Stimulated activated CD8-positive, alpha-beta memory T cell treated with anti-CD3 and anti-CD28 coated beads, Interleukin-4, amount 100 ng/mL, for 48 hours (primary cell): ENCODE measurements around the gene RMC1.
"Not testable (repeated sequence)": the region's sequence is repeated elsewhere in the genome, so short reads cannot be mapped to it uniquely, and the experiment has no call there.

Source experiments
- DNase-seq: peaks from one replicate; pipeline ENCODE4 v3.0.0-alpha.2; 2020

Gene RMC1

GRCh38 chr18:23536204-23536603 lies 32.9 kb downstream of the RMC1 start:
- no peak for DNase-seq

GRCh38 chr18:23537274-23537673 lies 34.0 kb downstream of the RMC1 start:
- DNase-seq, result no peak

- DNase-seq, result no peak
Observed at GRCh38 chr18:23538001-23538400, 34.7 kb downstream of the RMC1 start.

- DNase-seq, result no peak
Observed at GRCh38 chr18:23538870-23539269, 35.6 kb downstream of the RMC1 start.

- no peak for DNase-seq
Observed at GRCh38 chr18:23539296-23539695, 36.0 kb downstream of the RMC1 start.

- DNase-seq, result no peak
Observed at GRCh38 chr18:23539911-23540525, 36.7 kb downstream of the RMC1 start.

- DNase-seq, result no peak
Observed at GRCh38 chr18:23540867-23541266, 37.6 kb downstream of the RMC1 start.

GRCh38 chr18:23541349-23542093 lies 38.2 kb downstream of the RMC1 start:
- DNase-seq, result no peak

- no peak for DNase-seq
Observed at GRCh38 chr18:23542461-23542860, 39.1 kb downstream of the RMC1 start.

GRCh38 chr18:23545247-23545789 lies 42.0 kb downstream of the RMC1 start:
- DNase-seq, result no peak

- DNase-seq, result no peak
Observed at GRCh38 chr18:23547306-23547705, 44.0 kb downstream of the RMC1 start.

- DNase-seq, result no peak
Observed at GRCh38 chr18:23547846-23548245, 44.5 kb downstream of the RMC1 start.

GRCh38 chr18:23548275-23548674 lies 45.0 kb downstream of the RMC1 start:
- no peak for DNase-seq

GRCh38 chr18:23548719-23549118 lies 45.4 kb downstream of the RMC1 start:
- no peak for DNase-seq

- DNase-seq, result no peak
Observed at GRCh38 chr18:23550898-23551297, 47.6 kb downstream of the RMC1 start.

GRCh38 chr18:23551978-23552377 lies 48.7 kb downstream of the RMC1 start:
- no peak for DNase-seq

- DNase-seq, result no peak
Observed at GRCh38 chr18:23552505-23552904, 49.2 kb downstream of the RMC1 start.

GRCh38 chr18:23553887-23554286 lies 50.6 kb downstream of the RMC1 start:
- no peak for DNase-seq

- DNase-seq, result no peak
Observed at GRCh38 chr18:23556145-23556780, 53.0 kb downstream of the RMC1 start.

GRCh38 chr18:23557511-23557910 lies 54.2 kb downstream of the RMC1 start:
- DNase-seq, result not testable (repeated sequence)

- no peak for DNase-seq
Observed at GRCh38 chr18:23560186-23560585, 56.9 kb downstream of the RMC1 start.

GRCh38 chr18:23563377-23564043 lies 60.2 kb downstream of the RMC1 start:
- DNase-seq, result no peak

GRCh38 chr18:23565916-23566547 lies 62.7 kb downstream of the RMC1 start:
- DNase-seq, result no peak
